GM18867 (cell line): Measurements from ENCODE around the gene ASTL.
A peak's percentile ranks its signal among the peaks of the same experiment; 100 is the strongest.
"Not testable (repeated sequence)": the region's sequence is repeated elsewhere in the genome, so short reads cannot be mapped to it uniquely, and the experiment has no call there.

Source experiments
- ATAC-seq: cut with Tn5 transposase; IDR thresholded peaks from one replicate; pipeline ENCODE4 v1.9.1; 2021; ENCODE audit warnings: mild to moderate bottlenecking, moderate library complexity; ENCODE audit not compliant: unreplicated experiment

Gene ASTL

DNA sequence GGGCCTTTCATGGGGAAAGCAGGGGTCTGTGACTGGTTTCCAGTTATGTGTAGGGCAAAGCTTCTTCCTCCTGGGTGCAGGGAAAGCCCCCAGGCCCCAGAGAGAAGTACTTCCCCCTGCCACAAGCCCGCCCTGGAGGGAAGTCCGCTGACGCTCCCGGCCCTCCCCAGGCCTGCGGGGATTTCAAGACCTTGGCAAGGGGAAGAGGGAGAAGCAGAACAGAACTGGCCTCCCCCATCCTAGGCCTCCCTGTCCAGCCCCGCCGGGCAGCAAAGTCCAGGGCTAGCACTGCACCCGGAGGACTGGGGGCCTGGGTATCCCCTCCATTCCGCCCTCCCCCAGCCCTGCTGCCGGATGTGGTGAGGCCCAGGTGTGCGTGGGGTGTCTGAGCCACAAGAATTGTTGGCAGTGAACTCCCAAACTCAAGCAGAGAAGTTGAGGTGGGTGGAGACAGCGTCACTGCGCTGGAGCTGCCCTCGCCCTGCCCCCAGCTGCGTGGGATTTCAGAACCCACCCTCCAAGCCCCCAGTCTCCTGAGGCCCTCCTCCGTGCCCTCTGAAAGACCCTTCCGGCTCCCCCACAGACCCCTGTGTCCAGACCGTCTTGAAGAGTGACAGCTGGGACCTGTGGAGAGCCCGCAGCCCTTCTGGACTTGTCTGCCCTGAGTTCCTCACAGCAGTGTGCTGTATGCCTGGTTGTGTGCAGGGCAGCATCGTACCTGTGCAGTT is 8.0 kb upstream of the ASTL start:
- peak; percentile 32 for ATAC-seq

DNA sequence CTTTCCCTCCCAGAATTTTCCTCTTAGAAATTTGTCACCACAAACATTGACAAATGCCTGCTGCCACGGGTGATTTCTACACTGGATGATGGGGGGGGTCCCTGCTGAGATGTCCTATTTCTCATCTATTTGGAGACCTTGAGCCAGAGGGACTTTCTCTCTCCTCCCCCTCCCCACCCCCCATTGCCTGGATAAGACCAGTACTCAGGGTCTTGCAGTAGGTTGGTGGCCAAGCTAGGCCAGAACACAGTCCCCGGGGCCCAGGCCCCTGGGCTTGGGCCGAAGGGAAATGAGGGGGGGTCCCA is 7.5 kb upstream of the ASTL start:
- no peak for ATAC-seq

GRCh38 chr2:96145036-96145847 is 6.9 kb upstream of the ASTL start, which contains the start of gene DUSP2:
TSS of gene DUSP2 (minus strand) at chr2:96145440. CDS start at chr2:96145354, 86 bp downstream.
- ATAC-seq, result peak; percentile 61

DNA sequence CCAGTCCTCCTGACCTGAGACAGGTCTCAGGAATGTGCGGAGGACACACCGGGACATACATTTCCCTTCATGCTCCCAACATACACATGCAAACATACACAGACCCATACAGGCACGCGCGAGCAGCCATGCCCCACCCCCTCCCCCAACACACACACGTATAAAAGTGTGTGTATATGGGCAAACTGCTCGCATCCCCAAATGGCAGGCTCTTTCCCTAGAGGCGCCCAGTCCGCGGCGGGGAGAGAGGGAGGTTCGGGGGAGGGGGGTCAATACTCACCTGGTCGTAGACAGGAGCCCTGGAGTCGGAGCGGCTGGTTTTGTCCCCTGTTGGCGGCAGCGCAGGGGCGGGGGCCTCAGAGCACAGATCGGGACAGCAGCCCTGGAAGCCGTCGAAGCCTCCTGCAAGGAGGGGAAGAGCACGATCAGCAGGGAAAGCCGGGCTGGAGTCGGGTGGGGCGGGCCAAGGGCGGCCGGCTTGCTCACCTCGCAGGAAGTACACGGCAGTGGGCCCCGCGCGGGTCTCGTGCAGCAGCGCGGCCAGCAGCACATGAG is 6.3 kb upstream of the ASTL start:
- no peak for ATAC-seq

GRCh38 chr2:96143848-96144480 is 5.7 kb upstream of the ASTL start:
- ATAC-seq, result no peak

DNA sequence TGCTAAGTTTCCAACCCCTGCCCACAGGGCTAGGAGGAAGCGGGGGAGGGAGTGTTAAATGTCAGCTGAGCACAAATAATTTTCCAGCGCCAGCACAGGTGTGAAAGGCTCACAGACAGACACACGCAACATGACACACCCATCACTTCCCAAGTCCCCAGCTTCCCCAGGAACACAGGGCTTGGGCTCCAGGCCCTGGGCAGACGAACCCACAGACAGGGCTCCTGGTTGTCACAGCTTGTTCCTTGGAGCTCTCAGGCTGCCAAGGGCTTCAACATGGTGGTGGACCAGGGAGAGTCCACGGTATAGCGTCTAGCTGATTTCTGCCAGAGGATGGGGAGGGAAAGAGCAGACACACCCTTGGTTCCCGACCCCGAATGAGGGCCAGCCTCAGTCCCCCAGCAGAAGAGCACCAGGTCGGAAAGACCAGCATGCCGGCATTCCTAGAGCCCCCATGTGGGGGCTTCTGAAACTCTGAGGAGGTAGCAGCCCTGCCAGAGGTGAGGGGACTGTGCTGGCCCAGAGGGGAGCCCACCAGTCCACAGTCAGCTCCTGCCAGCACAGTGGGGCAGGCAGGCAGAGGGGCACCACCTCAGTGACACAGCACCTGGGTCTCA is 5.0 kb upstream of the ASTL start:
- no peak for ATAC-seq

DNA sequence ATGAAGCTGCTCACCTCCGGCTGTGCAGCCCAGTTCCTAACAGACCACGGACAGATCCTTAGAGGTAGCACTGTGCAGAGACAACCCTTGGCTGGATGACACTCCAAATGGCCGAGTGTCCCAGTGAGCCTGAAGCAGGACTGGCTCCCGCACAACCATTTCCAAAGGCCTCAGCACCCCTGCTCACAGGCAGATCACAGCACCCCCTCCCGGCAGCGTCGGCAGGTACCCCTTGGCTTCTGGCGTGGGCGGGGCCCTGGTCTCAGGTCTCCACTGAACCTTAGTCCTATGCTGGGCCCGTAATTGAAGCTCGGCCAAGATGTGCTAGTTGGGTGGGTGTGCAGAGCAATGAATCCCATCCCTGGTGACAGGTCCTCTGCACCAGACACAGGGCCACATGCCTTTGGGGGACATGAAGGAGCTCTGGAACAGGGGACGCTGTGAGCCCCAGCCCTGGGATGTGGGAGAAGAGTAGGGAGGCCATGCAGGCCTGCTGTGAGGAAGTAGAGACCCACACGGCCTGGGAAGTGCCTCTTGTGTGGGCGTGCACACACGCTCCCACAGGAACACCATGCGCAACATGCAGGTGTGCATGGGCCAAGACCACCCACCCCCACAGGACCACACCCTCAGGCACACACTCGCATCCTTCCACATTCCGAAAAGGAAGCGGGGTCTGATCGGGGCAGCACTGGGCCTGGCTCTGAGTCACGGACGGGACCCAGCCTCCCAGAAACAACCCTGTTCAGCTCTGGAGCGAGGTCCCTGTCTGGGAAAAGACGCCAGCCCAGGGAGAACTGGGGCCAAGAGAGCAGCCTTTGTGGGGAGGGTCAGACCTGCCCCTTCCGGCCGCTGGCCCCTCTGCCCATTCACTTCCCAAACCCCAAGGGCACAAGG is 4.2 kb upstream of the ASTL start:
- no peak for ATAC-seq

DNA sequence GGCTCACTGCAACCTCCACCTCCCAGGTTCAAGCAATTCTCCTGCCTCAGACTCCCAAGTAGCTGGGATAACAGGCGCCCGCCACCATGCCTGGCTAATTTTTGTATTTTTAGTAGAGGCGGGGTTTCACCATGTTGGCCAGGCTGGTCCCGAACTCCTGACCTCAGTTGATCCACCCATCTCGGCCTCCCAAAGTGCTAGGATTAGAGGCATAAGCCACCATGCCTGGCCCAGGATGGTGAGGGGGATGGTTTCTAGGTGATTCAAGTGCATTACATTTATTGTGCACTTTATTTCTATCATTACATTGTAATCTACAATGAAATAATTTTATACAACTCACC is 3.3 kb upstream of the ASTL start:
- ATAC-seq, result not testable (repeated sequence)

DNA sequence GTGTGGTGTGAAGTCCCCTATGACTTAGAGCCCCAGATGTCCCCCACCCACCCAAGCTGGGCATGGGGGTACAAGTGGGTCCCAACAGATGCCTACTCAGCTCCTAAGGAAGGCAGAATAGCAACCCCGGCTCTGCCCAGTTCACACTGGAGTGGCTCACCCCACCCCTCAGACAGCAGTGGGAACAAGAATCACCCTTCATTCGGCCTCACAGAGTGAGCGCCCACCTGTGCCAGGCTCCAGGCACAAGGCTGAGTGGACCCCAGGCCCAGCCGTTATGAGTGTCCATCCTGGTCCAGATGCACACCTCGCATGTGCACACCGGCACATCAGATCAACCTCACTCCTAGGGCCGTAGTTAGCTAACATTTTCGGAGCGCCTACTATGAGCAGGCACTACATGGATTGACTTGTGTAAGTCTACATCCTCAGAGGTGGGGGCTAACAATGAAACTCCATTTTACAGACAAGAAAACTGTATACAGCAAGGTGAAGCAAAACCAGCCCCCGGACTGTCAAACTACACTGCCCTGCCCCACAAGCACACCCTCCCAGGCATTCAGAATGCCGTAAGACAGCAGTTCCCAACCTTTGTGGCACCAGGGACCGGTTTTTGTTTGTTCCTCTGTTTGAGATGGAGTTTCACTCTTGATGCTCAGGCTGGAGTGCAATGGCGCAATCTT is 2.8 kb upstream of the ASTL start:
- ATAC-seq, result no peak

GRCh38 chr2:96139181-96139758 is 968 bp upstream of the ASTL start:
- no peak for ATAC-seq

DNA sequence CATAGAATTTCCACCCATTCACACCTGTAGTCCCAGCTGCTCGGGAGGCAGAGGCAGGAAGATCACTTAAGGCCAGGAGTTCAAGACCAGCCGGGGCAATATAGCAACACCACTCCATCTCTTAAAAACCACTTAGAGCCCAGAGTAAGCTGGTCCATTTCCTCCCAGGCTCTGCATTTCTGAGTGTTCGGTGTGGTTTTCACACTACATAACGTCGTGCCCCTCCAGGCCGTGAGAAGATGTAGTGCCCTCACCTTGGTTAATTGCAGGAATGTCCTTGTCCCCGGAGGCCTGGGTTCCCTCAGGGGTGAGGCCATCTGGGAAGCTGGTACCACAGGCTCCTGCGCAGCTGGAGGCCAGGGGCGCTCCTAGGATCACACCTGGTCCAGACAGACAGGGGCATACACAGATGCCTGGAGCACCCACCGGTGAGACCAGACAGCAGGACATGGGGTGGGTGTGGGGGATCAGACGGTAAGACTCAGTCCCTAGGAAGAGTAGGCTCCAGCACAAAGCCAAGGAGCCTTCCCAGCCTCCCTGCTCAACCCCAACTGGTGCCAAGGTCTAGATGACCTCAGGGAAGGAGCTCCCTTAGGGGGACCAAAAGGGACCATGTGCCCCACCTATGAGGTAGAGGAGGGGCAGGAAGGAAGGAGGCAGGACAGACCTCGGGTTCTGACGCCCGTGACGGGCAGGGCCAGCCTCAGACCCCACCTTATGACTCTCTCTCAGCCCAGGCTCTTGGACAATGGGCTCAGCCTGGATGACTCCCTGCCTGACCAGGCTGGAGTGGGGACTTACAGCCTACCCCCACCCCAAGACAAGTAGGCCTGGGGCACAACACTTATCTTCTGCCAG is 752 bp downstream of the ASTL start:
- ATAC-seq, result no peak

DNA sequence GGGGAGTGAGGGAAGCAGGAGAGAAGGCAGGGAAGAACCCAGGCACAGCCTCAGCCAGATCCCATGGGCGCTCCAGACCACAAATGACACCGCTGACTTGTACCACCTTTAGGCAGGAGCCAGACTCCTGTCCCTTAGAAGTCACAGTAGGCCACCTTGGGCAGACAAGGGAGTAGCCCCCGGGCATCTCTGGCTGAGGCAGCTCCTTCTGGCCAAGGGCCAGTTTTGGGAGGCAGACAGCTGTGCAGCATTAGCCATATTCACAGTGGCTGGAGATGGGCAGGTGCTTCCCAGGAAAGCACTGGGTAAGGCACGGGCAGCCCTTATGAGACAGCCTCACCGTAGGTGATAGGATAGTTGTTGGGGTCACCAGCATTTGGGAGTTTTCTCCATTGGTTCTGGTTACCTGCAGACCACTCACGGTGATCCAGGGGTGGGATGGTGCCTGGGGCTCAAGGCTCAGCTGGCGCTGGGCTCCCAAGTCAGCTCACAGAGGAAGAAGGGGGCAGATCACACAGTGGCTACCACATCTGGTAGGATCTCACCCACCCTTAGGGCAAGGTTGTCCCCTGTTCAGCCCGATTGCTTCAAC is 2.1 kb downstream of the ASTL start:
- no peak for ATAC-seq

DNA sequence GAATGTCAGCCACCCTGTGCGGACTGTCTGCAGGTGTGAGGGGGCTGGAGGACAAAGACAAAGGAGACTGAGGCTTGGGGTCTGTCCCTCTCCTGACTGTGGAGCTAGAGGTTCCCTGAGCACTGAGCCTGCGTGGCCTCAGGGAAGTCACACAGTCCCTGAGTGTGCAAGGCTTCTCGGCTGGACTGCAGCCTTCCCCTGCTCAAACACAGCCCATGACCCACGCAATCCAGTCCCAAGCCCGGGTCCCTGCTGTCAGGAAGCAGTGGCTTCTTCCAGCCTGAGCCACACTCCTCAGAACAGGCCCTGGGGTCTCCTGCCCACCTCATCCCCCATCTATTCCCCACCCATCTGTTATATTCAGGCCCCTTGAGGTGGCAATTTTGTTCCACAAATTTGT is 2.7 kb downstream of the ASTL start:
- no peak for ATAC-seq

- ATAC-seq, result no peak
These were observed 3.1 kb downstream of the ASTL start for GRCh38 chr2:96135171-96135570.

GRCh38 chr2:96134421-96134820 is 3.9 kb downstream of the ASTL start:
- no peak for ATAC-seq

- no peak for ATAC-seq
These were observed 6.2 kb downstream of the ASTL start for GRCh38 chr2:96131813-96132745.
